Lung microvascular endothelial cell (primary cell): ENCODE measurements around the gene PHLDB3. TPM values are rescaled to one million over a fixed set of nuclear protein-coding genes. Genes with fewer than 3 reads are reported as not detected.

Experiments used
- DNase-seq, 2 donors: peaks; one replicate each; pipeline versions ENCODE4 v3.0.0 to v3.0.0-alpha.2; 2010; ENCODE audit warnings: low read depth in 2 of 2
- total RNA-seq: library from RNA; depleted of rRNA; stranded (reverse); fragments of >200 nt; gene quantifications from 2 replicates; pipeline ENCODE4 v1.2.1, GENCODE V29; 2014

Gene PHLDB3
- total RNA-seq, 1 donor from 2014 or later, result 79.8 TPM

- DNase-seq, result peak in 1 of 2 donors; percentile 29
Measured at GRCh38 chr19:43468354-43469159, 36.0 kb downstream of the PHLDB3 start.

- DNase-seq, result peak; percentile 68 to 72
Measured at GRCh38 chr19:43467730-43468129, 36.8 kb downstream of the PHLDB3 start.

GRCh38 chr19:43467276-43467675, 37.3 kb downstream of the PHLDB3 start:
- DNase-seq, result peak in 1 of 2 donors; percentile 79

- no peak for DNase-seq
Measured at GRCh38 chr19:43466793-43467192, 37.8 kb downstream of the PHLDB3 start.

GRCh38 chr19:43465468-43466120, 39.0 kb downstream of the PHLDB3 start, which contains the start of gene LYPD3:
LYPD3 (minus strand) TSS chr19:43465608; CDS start chr19:43465571, 37 bp downstream.
- DNase-seq, result no peak

GRCh38 chr19:43464134-43464775, 40.3 kb downstream of the PHLDB3 start:
- DNase-seq, result no peak

- DNase-seq, result peak; percentile 92 to 97
Measured at GRCh38 chr19:43463381-43464133, 41.0 kb downstream of the PHLDB3 start.

GRCh38 chr19:43462785-43463380, 41.7 kb downstream of the PHLDB3 start:
- DNase-seq, result no peak

GRCh38 chr19:43462383-43462782, 42.2 kb downstream of the PHLDB3 start:
- DNase-seq, result no peak

GRCh38 chr19:43461303-43461702, 43.2 kb downstream of the PHLDB3 start:
- DNase-seq, result no peak

GRCh38 chr19:43460362-43461016, 44.1 kb downstream of the PHLDB3 start:
- no peak for DNase-seq

- DNase-seq, result no peak
Measured at GRCh38 chr19:43457809-43458208, 46.7 kb downstream of the PHLDB3 start.

GRCh38 chr19:43455321-43456113, 49.0 kb downstream of the PHLDB3 start:
- no peak for DNase-seq

- DNase-seq, result no peak
Measured at GRCh38 chr19:43454031-43454430, 50.5 kb downstream of the PHLDB3 start.

- peak in 1 of 2 donors; percentile 29 for DNase-seq
Measured at GRCh38 chr19:43452582-43452981, 52.0 kb downstream of the PHLDB3 start.

- peak in 1 of 2 donors; percentile 63 for DNase-seq
Measured at GRCh38 chr19:43450545-43450997, 54.0 kb downstream of the PHLDB3 start.

- no peak for DNase-seq
Measured at GRCh38 chr19:43447655-43448054, 56.9 kb downstream of the PHLDB3 start.

- peak; percentile 75 to 86 for DNase-seq
Measured at GRCh38 chr19:43446746-43447489, 57.6 kb downstream of the PHLDB3 start.

GRCh38 chr19:43445426-43445825, 59.1 kb downstream of the PHLDB3 start:
- DNase-seq, result no peak
